Measurements from ENCODE around the gene TBC1D24. TPM values are rescaled to one million over a fixed set of nuclear protein-coding genes. Genes with fewer than 3 reads are reported as not detected.

TBC1D24 gene
- total RNA-seq, 4 donors from 2014 or later = 8.7 to 14.8 (median 9.9) TPM

GRCh38 chr16:2497116-2497630 is 22.2 kb downstream of the TBC1D24 start:
- intact Hi-C loops (cut with DNase I; ENCODE audit: low total_unique reads) (loop anchor here (5.0 kb wide), 1 partner anchor 35 kb away; the partner anchor contains the start of gene TEDC2), in situ Hi-C loops (cut with MboI; ENCODE audit: low sequenced_read_pairs in 4 of 4) (loop anchor here in 2 of 4 donors (10.0 to 25.0 kb wide), 2 partner anchors 152 to 160 kb away; partner anchors contain the start of gene ABCA3 (in 2 of the 2))
- H3K9me3 ChIP-seq = no peaks in the 10 kb centered on the region
- peak overlapping the region in 3 of 4 donors; percentile 11 to 71 (median 46) for H3K27ac ChIP-seq
- H3K27me3 ChIP-seq = no peaks in the 10 kb centered on the region
- ATAC-seq (peak; percentile 16 to 77), DNase-seq (peak in 1 of 2 donors; percentile 81)
- no peak overlapping the region for H3K4me3 ChIP-seq
- H3K4me1 ChIP-seq = peaks cover 30 to 36% of the 10 kb centered on the region in 2 donors
- TF ChIP-seq CTCF (IDR thresholded peaks at IDR 0.05 in 4 of 5, conservative IDR thresholded peaks at IDR 0.05 in 1 of 5) (no peak), POLR2A (IDR thresholded peaks at IDR 0.05) (no peak)
- H3K36me3 ChIP-seq = no peaks in the 10 kb centered on the region

GRCh38 chr16:2497695-2498484 is 23.0 kb downstream of the TBC1D24 start:
- no peak for DNase-seq
- intact Hi-C loops (cut with DNase I; ENCODE audit: low total_unique reads) (loop anchor here (5.0 kb wide), 1 partner anchor 36 kb away; the partner anchor contains the start of gene TEDC2), in situ Hi-C loops (cut with MboI; ENCODE audit: low sequenced_read_pairs in 4 of 4) (loop anchor here in 2 of 4 donors (10.0 to 25.0 kb wide), 2 partner anchors 153 to 161 kb away; partner anchors contain the start of gene ABCA3 (in 2 of the 2))
- Histone ChIP-seq H3K27me3 (no peaks in the 10 kb centered on the region), H3K36me3 (no peaks in the 10 kb centered on the region), H3K27ac (peak overlapping the region; percentile 11 to 71 (median 31)), H3K9me3 (no peaks in the 10 kb centered on the region), H3K4me1 (peaks cover 30 to 36% of the 10 kb centered on the region in 2 donors), H3K4me3 (no peak overlapping the region)
- no peak for TF ChIP-seq POLR2A (IDR thresholded peaks at IDR 0.05)
- no peak for TF ChIP-seq CTCF (IDR thresholded peaks at IDR 0.05 in 4 of 5, conservative IDR thresholded peaks at IDR 0.05 in 1 of 5)
- peak in 1 of 2 donors; percentile 22 for ATAC-seq

GRCh38 chr16:2498531-2499253 is 23.8 kb downstream of the TBC1D24 start:
- no peaks in the 10 kb centered on the region for H3K9me3 ChIP-seq
- H3K4me1 ChIP-seq = peaks cover 30 to 36% of the 10 kb centered on the region in 2 donors
- no peaks in the 10 kb centered on the region for H3K36me3 ChIP-seq
- intact Hi-C loops (cut with DNase I; ENCODE audit: low total_unique reads) (loop anchor here (5.0 kb wide), 1 partner anchor 36 kb away; the partner anchor contains the start of gene TEDC2), in situ Hi-C loops (cut with MboI; ENCODE audit: low sequenced_read_pairs in 4 of 4) (loop anchor here in 2 of 4 donors (10.0 to 25.0 kb wide), 2 partner anchors 154 to 161 kb away; partner anchors contain the start of gene ABCA3 (in 2 of the 2))
- TF ChIP-seq POLR2A (IDR thresholded peaks at IDR 0.05) (no peak), CTCF (IDR thresholded peaks at IDR 0.05 in 4 of 5, conservative IDR thresholded peaks at IDR 0.05 in 1 of 5) (no peak)
- H3K27me3 ChIP-seq = no peaks in the 10 kb centered on the region
- peak overlapping the region in 2 of 4 donors; percentile 29 to 71 for H3K27ac ChIP-seq
- DNase-seq (peak in 1 of 2 donors; percentile 59), ATAC-seq (peak in 1 of 2 donors; percentile 33)
- no peak overlapping the region for H3K4me3 ChIP-seq

GRCh38 chr16:2499454-2499853 is 24.5 kb downstream of the TBC1D24 start:
- peak overlapping the region in 1 of 4 donors; percentile 71 for H3K27ac ChIP-seq
- H3K4me1 ChIP-seq = peaks cover 30 to 36% of the 10 kb centered on the region in 2 donors
- in situ Hi-C loops (cut with MboI; ENCODE audit: low sequenced_read_pairs in 4 of 4) (loop anchor here in 2 of 4 donors (10.0 to 25.0 kb wide), 2 partner anchors 155 to 162 kb away; partner anchors contain the start of gene ABCA3 (in 2 of the 2)), intact Hi-C loops (cut with DNase I; ENCODE audit: low total_unique reads) (loop anchor here (5.0 kb wide), 1 partner anchor 37 kb away; the partner anchor contains the start of gene TEDC2)
- no peak for DNase-seq
- H3K4me3 ChIP-seq = no peak overlapping the region
- no peaks in the 10 kb centered on the region for H3K36me3 ChIP-seq
- TF ChIP-seq POLR2A (IDR thresholded peaks at IDR 0.05) (no peak), CTCF (IDR thresholded peaks at IDR 0.05 in 4 of 5, conservative IDR thresholded peaks at IDR 0.05 in 1 of 5) (no peak)
- no peaks in the 10 kb centered on the region for H3K9me3 ChIP-seq
- no peak for ATAC-seq
- H3K27me3 ChIP-seq = no peaks in the 10 kb centered on the region
